Measurements from ENCODE around the gene FARP1.

FARP1 gene

DNA sequence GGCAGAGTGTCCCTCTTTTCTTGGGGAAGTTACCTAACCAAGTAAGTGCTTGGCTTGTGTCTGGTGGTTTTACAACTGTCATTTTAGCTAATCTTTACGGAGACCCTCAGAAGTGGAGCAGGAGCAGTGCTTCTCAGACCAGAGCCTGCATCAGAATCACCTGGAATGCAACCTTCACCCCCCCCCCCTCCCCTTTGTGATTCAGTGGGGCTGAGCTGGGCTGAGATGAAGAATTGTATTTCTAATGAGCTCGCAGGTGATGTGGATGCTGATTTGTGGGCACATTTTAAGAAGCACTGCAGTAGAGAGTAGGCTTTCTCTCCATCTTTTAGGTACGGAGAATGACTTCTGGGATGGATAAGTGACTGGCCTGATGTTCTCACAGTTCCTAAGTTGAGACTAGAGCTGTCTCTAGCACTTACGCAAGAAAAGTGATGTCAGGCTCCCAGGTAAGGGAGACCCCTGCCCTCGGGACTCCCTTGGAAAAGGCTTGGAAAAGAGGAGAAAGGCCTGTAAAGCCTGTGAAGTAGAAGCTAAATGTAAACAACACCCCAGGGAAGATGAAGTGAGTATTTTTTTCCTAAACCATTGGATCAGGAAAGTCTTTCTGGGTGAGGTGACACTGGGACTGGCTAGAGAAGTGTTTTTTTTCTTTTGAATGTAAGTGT is 57.5 kb downstream of the FARP1 start:
- no peak for DNase-seq (ENCODE audit: low read depth in 2 of 2)

DNA sequence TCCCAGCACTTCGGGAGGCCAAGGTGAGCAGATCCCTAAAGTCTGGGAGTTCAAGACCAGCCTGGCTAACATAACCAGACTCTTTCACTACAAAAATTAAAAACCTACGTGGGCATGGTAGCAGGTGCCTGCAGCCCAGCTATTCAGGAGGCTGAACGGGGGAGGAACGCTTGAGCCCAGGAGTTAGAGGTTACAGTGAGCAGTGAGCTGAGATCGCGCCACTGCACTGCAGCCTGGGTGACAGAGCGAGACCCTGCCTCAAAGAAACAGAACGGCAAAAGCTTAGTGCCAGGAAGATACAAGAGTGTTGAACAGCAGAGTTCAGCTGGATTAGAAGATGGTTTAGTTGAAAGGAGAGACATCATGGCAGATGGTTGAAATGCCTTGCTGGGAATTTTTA is 58.3 kb downstream of the FARP1 start:
- no peak for DNase-seq (ENCODE audit: low read depth in 2 of 2)

DNA sequence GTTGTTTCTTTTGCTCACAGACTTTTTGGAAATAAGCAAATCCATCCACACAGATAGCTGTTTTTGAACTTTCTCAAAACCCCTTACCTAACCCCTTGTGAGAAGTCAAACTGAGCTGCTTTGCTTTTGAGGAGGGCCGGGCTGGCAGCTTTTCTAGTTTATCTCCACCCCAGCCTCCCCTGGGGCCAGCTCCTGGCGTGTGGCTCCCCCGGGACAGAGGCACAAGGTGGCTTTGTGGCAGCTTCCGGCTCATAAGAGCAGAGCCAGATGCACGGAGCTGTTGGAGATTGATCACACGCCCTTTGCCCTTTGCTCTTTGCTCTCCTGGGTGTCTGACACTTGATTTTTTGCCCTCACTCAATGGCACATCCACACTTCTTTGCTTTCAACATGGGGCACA is 59.1 kb downstream of the FARP1 start:
- DNase-seq (ENCODE audit: low read depth in 2 of 2), result no peak

DNA sequence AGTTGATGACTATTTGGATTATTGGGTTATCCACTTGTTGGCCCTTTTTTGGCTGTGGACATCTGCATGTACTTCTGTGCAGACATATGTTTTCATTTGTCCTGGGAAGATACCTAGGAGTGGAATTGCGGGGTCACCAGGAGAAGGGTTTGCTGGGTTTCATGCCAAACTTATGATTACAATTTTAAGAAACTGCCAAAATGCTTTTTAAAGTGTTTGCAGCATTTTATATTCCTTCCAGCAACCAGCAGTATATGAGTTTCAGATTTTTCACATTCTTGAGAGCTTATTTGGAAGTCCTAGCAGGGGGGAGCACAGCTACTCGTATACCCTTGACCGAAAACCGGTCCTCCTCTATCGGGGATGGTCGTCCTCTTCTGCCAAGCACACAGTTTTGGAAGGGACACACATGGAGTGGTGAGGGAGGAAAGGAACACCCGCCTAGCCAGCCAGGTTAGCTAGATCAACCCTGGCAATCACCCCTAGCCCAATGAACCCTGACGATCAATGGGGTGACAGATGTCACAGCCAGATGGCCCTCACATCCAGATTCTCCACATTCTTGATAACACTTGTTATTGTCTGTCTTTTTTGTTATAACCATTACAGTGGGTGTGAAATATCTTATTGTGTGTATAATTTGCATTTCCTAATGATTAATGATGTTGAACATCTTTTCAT is 60.9 kb downstream of the FARP1 start:
- DNase-seq (ENCODE audit: low read depth in 2 of 2), result no peak

DNA sequence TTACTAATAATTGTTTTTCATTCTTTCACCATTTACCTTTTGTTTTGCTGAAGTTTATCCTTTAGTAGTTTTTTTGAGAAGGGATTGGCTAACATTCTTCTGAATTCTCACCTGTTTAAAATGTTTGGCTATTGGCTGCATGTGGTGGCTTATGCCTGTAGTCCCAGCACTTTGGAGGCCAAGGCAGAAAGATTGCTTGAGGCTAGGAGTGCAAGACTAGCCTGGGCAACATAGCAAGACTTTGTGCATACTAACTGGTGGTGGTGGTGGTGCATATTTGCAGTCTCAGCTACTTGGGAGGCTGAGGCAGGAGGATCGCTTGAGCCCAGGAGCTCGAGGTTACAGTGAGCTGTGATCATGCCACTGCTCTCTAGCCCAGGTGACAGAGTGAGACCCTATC is 61.7 kb downstream of the FARP1 start:
- no peak for DNase-seq (ENCODE audit: low read depth in 2 of 2)

DNA sequence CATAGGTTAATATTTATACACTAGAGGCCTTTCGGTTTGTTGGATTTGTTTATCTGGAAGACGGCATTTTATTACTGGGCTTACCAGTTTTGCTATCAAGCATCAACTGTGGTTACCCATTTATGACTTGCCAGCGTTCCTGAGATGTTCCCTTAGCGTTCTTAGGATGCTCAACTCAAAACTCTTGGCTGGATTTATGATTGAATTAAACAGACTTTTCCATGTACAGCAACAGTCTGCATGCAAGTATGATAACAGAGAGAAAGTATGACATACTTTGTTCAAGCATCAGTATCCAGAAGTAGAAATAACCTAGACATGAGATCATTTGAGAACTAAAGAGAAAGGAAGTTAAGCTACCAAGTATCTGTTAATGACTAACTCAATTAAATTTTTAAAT is 64.1 kb downstream of the FARP1 start:
- no peak for DNase-seq (ENCODE audit: low read depth in 2 of 2)

DNA sequence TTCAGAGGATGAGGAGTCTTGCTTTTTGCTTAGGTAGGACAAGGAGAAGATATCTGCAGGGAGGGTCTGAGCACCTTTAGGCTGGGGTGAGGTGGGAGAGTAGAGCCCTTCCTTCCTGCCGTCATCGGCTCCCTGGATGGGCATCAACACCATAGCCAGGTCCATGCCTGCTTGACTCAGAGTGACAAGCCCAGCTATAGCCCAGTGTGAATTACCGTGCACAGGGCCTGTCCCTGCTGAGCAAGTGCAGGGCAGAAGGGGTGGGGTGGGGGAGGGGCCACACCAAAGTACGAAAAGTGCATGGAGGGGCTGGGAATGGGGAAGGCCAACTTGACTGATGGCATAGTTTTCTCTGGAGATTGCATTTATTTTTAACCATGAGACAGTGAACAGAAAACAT is 64.5 kb downstream of the FARP1 start:
- DNase-seq (ENCODE audit: low read depth in 2 of 2), result no peak

DNA sequence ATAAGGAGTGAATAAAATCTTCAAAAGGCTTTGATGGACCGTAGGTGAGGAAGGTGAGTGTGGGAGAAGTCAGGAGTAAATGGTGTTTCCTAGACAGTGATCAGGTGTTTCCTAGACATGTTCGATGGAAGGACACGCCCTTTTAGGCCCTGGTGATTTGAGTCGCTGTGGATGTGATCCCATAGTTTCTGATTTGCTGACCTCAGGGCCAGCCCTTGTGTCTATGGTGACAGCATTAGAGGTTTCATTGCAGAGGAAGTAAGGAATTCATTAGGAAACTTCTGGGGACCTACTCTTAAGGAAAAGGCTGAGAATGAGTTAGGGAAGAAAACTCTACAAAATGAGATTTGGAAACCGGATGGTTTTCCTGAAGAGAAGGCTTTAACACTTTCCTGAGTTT is 65.7 kb downstream of the FARP1 start:
- DNase-seq (ENCODE audit: low read depth in 2 of 2), result no peak

DNA sequence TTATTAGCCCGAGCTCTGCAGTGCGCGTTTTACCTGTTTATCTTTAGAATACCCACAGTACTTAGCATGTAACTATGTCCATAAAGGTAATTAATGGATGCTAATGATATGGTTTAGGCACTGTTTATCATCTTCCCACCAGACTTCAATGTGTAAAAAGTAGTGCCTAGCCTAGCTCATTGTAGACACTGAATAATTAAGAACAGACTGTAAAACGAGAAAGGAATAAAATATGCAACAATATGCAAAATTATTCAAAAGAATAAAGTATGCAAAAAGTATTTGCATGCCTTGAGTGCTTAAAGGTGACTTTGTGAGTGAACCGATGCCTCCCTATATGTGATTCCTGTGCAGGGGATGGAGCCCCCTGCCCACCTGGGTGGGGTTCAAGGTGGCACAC is 69.9 kb downstream of the FARP1 start:
- DNase-seq (ENCODE audit: low read depth in 2 of 2), result no peak

DNA sequence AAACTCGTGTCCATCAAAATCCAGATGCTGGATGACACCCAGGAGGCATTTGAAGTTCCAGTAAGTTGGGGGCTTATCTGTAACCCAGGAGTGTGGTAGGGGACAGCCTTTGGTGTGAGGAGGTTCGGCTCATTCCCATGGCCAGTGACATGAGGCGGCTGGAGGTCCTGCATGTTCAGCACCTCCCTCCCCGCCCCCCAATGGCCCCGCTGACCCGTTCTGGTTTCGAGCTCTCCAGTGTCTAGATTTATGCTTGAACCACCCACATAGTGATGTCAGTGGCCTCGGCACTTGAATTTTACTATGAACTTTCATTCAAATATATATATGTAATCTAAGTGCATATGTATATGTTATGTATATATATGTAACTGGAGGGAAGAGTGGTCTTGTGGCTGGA is 70.5 kb downstream of the FARP1 start:
- DNase-seq (ENCODE audit: low read depth in 2 of 2), result no peak

DNA sequence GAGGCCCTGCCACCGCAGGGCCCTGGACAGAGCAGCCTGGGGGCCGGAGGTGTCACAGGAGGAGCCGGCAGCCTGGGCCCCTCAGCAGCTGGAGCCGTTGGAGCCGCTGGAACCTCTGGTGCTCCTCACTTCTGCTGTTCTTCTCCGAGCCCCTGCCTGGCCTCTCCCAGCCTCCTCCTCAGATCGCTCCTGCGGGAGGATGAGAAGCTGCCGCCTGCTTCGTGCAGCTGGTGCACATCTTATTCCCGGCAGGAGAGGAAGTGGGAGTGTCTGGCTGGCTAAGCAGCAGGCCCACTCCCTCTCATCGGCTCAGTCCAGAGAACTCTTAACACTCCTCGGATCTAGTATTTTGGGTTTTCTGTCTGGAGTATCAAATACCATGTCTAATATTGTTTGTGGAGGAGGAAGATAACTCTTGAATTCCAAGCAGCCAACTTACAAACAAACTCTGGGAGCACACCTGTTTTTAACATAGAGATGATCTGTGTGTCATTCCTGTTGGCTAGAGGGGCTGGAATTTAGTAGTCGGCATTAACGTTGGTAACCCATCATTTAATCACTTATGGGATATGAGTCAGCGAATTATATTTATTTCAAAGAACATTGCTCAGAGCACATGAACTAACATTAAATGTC is 71.2 kb downstream of the FARP1 start:
- DNase-seq (ENCODE audit: low read depth in 2 of 2), result no peak

DNA sequence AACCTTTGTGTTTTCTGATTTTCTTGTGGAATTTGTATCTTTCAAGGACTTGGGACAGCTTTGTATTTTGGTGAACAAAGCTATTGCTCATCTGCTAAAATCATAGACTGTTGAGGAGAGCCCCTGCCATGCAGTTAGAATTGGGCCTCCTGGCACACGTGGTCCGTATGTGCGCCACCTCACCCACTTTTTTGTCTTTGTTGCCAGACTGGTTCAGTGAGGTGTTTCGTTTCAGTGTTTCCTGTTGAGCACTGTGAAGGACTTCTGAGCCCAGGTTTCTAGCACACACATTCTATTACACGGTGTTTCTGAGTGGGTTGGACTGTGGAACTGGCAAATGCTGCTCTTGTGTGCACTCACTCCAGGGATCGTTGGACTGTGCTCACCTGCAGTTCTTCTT is 71.8 kb downstream of the FARP1 start:
- no peak for DNase-seq (ENCODE audit: low read depth in 2 of 2)

DNA sequence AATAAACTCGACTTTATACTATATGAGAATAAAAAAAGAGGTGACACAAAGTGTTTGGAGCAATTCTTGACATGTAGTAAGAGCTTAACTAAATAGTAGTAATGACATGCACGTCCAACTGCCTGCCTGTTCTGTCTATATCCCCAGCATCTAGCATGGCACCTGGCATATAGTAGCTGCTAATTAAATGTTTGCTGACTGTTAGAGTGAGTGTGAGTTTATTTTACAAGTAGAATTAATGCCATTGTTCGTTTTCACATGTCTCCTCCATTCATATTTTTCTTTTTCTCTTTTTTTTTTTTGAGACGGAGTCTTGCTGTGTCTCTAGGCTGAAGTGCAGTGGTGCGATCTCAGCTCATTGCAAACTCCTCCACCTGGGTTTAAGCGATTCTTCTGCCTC is 72.6 kb downstream of the FARP1 start:
- no peak for DNase-seq (ENCODE audit: low read depth in 2 of 2)

DNA sequence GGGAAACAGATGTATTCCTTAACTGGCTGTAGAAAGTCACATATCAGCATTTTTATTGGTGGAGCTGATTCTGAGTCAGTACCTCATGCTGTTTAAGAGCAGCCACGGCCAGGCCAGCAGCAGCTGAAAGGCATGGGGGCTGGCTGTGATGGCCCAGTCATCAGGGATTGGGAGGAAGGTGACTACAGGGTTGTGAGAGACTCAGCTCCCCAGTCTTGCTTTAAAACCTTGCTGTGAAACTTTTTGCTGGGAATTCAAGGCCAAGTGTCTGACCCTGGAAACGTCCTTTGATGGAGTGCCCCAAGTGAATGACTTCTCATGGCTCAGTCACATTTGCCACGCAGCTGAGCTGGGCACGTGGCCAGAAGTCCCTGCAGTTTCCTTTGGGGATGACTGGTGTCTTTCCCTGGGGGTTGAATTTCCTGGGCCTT is 73.3 kb downstream of the FARP1 start:
- DNase-seq (ENCODE audit: low read depth in 2 of 2), result no peak

DNA sequence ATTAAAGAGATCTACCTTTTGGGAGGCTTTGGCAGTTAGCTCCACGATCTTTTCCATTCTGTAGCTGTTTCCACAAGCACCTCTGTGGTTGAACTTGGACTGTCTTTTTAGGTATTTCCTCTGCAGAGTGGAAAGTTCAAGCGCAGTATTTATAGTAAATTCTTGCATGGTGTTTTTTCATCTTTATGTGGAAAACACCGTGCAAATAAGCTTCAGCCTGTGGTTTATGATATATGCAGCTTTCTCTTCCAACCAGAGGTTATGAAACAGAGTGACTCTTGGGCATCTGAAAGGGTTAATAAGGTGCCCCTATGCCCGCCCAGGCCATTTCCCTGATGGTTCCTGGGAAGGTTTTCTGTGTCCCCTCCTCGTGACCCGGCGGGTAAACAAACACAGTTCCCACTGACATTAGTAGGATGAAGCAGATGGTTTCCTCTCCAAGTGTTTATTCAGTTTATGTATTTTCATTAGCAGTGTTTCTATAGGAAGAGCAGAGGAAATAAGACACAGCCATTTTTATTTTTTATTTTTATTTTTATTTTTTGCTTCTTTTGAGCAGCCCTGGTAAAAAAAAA is 73.9 kb downstream of the FARP1 start:
- no peak for DNase-seq (ENCODE audit: low read depth in 2 of 2)

DNA sequence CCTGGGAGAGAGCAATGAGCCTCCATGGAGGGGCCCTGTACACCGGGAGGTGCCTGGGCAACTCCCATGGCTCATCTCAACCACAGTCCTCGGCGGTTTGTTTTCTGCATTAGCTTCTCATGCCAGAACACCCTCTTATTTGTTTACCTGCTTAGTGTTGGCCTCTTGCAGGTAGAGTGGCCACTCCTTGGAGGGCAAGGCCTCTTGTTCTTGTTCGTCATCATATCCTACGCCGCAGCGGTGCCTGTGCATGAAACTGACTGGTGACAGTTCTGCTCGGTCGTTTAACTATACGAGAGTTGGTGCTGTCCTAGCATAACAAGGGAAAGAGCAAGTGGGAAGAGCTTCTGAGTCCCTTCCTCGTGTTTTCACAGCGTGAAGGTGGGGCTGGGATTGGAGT is 74.7 kb downstream of the FARP1 start:
- no peak for DNase-seq (ENCODE audit: low read depth in 2 of 2)

DNA sequence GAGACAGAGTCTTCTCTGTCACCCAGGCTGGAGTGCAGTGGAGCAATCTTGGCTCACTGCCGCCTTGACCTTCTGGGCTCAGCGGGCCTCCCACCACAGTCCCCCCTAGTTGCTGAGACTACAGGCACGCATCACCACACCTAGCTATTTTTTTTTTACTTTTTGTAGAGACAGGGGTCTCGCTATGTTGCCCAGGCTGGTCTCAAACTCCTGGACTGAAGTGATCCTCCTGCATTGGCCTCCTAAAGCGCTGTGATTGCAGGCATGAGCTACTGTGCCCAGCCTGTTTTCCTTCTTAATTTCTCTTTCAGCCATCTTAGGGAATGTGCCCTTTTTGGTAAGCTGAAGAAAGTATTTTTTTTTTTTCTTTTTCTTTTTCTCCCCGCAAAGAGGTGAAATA is 76.8 kb downstream of the FARP1 start:
- DNase-seq (ENCODE audit: low read depth in 2 of 2), result no peak

DNA sequence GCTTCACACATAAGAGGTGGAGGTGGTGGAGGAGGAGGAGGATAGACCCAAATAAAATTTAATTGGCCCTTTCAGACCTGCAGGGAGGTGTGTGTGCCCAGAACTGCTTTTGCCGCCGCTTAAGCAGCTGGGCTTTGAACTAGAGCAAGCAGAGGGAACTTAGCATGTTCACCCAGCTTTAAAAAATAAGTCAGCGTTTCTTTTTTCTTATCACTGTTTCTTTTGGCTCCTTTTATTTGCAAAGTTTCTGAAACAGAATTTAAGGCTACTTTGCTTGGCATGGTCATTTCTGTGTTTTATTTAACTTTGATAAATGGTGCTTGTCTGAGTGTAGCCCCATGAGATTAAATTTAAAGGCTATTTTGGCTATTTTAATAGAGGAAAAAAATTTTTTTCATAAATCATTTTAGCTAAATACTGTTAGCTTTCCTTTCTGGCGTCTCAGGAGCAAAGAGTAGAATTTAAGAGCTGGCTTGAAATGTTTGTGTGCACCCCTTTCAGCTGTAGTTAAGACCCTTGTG is 77.4 kb downstream of the FARP1 start:
- no peak for DNase-seq (ENCODE audit: low read depth in 2 of 2)

DNA sequence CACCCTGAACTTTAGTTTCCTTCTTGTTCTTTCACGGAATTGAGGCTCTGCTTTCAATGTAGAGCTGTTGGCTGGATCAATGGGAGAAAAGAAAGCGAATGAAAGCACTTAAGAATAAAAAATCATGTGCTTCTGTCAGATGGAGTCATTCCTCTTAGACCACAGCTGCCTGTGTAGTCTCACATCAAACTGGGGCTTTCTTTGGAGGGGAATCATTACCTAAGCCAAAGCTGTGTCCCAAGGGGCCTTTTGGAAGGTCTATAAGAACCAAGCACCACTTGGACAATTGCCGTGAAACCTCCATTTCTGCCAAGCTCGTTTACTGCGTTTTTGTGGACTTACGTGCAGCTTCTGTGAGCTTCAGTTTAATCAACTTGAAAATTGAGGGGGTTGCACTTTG is 78.3 kb downstream of the FARP1 start:
- no peak for DNase-seq (ENCODE audit: low read depth in 2 of 2)

DNA sequence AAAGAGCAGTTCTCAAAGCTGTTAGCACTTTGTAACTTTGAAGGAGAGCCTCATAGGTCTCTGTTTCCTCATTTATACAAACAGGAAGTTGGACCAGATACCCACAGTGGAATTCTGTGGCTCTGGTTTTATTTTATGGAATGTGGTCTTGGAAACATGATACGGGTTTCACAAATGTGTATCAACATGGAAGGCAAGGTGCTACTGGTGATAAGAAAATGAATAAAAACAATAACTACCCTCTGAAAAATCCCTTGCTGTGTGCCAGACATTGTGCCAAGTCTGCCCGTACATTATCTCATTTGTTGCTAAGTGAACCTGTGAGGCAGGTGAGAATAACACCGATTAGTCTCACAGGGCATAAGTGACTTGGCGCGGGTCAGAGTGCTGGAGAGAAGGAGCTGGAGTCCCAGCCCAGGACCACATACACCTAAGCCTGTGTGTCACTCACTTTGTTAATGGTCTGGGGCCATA is 79.2 kb downstream of the FARP1 start:
- no peak for DNase-seq (ENCODE audit: low read depth in 2 of 2)

DNA sequence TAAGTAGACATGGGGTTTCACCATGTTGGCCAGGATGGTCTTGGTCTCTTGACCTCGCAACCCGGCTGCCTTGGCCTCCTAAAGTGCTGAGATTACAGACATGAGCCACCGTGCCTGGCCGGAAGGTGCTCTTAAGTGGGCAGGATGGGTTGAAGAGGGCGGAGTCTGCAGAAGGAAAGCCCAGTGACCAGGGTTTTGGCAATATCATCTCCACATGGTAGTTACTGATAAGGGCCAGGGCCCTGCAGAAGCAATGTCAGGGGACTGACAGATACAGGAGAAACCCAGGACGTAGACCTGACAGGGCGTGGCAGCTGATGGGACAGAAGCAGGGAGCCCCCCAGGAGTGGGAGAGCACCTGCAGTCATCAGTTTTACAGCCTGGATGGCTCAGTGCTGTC is 79.9 kb downstream of the FARP1 start:
- no peak for DNase-seq (ENCODE audit: low read depth in 2 of 2)

DNA sequence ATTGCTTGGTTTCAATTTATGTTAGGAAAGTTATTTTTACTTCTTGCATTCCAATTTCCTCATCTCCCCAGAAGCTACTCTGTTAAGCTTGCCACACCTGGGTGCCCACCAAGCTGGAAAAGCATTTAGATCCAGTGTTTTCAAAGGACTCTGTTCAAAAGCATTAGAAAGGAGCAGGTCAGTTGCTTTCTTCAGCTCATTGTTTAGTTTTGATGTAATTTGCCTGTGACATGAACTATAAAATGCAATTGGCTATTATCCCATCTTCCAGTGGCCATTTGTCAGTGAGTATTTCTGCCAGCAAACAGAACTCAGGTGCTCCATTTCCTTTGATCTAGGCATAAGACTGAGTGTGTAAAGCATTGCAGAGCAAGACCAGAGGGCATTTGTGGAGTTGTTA is 80.8 kb downstream of the FARP1 start:
- no peak for DNase-seq (ENCODE audit: low read depth in 2 of 2)

DNA sequence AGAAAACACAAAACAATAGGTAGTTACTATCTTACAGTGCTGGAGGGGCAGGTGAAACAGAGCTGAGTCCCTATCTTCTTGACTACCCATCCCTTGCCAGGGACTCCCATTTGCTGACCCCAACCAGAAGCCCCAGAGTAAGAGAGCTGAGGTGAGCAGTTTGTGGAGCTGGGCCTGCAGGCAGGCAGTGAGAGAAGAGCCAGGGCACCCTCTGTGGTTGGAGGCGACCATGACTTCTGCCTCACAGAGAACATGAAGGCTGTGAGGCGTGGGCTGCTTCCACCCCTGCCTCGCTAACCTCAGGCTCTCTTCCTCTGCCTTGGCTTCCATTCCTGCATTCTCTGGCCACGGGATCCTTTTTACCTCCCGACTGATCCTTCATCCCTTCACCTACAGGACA is 81.7 kb downstream of the FARP1 start:
- DNase-seq (ENCODE audit: low read depth in 2 of 2), result no peak

Data from stimulated activated CD4-positive, alpha-beta T cell treated with anti-CD3 and anti-CD28 coated beads, Interleukin-4, amount 100 ng/mL, for 48 hours (primary cell).